Memory B cell (primary cell): Measurements from ENCODE around the gene FAM171A1.

ENCODE experiments used
- ATAC-seq: fragments of 150-1000 bp; cut with Tn5 transposase; 2 replicates; pipeline ENCODE4 v1.10.0; 2021; ENCODE audit warnings: low read depth, mild to moderate bottlenecking, moderate library complexity
- DNase-seq, 2 donors: peaks; one replicate each; pipeline ENCODE4 v3.0.0; 2022; ENCODE audit warnings: low spot score in 2 of 2
- H3K27ac Mint-ChIP-seq: one replicate; pipeline ENCODE4 v1.8.0; 2022; ENCODE audit warnings: mild to moderate bottlenecking, moderate library complexity, mixed read lengths
- H3K27me3 Mint-ChIP-seq: one replicate; pipeline ENCODE4 v1.8.0; 2022; ENCODE audit warnings: mixed read lengths
- H3K36me3 Mint-ChIP-seq: one replicate; pipeline ENCODE4 v1.8.0; 2022; ENCODE audit warnings: mild to moderate bottlenecking, mixed read lengths
- H3K4me1 Mint-ChIP-seq: one replicate; pipeline ENCODE4 v1.8.0; 2022; ENCODE audit warnings: mixed read lengths
- H3K4me3 Mint-ChIP-seq: one replicate; pipeline ENCODE4 v1.8.0; 2022; ENCODE audit warnings: mild to moderate bottlenecking, moderate library complexity, mixed read lengths
- H3K9me3 Mint-ChIP-seq: one replicate; pipeline ENCODE4 v1.8.0; 2022; ENCODE audit warnings: mixed read lengths

The FAM171A1 gene

DNA sequence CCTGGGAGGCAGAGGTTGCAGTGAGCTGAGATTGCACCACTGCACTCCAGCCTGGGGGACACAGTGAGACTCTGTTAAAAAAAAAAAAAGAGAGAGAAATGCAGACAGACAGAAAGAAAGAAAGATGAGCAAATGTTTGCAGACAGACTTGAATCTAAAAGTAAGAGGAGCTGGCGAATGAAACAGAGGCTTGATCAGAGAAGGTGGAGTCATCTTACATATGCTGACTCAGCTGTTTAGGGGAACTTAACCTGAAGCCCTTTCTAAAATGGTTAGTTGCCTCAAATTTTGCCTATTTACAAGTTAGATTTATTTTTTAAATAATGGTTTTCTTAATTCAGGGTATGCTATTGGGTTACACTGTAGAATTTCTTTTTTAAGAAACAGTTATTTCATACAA is 5.4 kb downstream of the FAM171A1 start:
- Mint-ChIP-seq H3K36me3 (peaks cover 2% of the 10 kb centered on the region), H3K4me1 (no peaks in the 10 kb centered on the region), H3K27ac (no peak overlapping the region), H3K4me3 (no peak overlapping the region), H3K9me3 (peaks cover 4% of the 10 kb centered on the region), H3K27me3 (peaks cover 22% of the 10 kb centered on the region)
- ATAC-seq (no peak), DNase-seq (no peak)

DNA sequence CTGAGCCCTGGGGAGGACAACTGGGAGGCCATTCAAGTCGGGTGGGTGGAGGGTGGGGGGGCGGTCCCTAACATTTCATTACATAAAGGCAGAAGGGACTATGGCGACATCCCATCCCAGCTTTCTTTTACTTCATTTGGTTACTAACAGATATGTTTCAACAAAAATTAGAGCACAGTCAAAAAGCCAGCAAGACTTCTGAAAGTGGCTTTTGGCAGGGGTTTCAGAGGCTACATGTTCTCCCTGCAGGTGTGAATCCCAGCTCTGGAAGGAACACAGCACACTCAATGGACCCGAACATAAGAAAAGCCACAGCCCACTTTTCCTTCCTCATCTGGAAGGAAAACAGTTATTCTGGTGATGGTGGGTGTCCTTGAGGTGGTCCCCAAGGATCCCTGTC is 7.1 kb downstream of the FAM171A1 start:
- Mint-ChIP-seq H3K4me3 (no peak overlapping the region), H3K27ac (no peak overlapping the region), H3K9me3 (peaks cover 4% of the 10 kb centered on the region), H3K27me3 (peaks cover 19% of the 10 kb centered on the region), H3K4me1 (no peaks in the 10 kb centered on the region), H3K36me3 (peaks cover 2% of the 10 kb centered on the region)
- no peak for DNase-seq
- no peak for ATAC-seq

DNA sequence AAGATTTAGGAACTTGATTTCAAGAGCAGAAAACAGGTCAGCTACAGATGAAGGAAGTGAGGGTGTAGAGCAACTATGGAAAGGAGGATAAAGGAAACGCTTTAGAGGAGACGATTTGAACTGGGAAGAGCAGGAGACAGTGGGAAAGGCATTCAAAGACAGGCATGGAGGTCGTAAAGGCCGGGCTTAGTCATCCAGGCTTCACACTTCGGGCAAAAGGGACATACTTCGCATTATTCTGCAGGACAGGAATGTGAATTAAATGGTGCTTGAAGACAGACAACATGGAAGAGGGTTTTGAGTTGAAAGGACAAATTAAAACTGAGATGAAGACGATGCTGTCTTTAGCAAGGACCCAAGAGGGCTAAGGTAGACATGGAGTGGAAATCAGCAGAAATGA is 8.1 kb downstream of the FAM171A1 start:
- peaks cover 14% of the 10 kb centered on the region for H3K27me3 Mint-ChIP-seq
- no peak overlapping the region for H3K27ac Mint-ChIP-seq
- ATAC-seq (no peak), DNase-seq (no peak)
- H3K9me3 Mint-ChIP-seq: peaks cover 4% of the 10 kb centered on the region
- H3K36me3 Mint-ChIP-seq: peaks cover 2% of the 10 kb centered on the region
- no peaks in the 10 kb centered on the region for H3K4me1 Mint-ChIP-seq
- H3K4me3 Mint-ChIP-seq: no peak overlapping the region

DNA sequence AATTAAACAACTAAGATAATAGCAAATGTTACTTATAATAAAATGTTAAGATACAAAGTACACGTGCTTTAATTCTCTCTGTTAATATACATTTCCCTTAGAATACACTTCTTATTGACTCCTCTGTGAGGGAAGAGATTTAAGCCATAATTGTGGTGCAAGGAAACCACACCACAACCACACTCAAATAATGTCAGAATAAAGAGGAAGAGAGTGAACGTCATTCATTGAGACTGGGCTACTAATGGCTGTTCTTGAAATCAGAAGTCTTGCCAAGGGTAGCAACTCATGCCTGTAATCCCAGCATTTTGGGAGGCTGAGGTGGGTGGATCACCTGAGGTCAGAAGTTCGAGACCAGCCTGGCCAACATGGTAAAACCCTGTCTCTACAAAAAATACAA is 10.0 kb downstream of the FAM171A1 start:
- H3K4me3 Mint-ChIP-seq: no peak overlapping the region
- no peak for ATAC-seq
- no peak for DNase-seq
- H3K4me1 Mint-ChIP-seq: no peaks in the 10 kb centered on the region
- H3K27ac Mint-ChIP-seq: no peak overlapping the region
- H3K36me3 Mint-ChIP-seq: peaks cover 2% of the 10 kb centered on the region
- peaks cover 14% of the 10 kb centered on the region for H3K27me3 Mint-ChIP-seq
- peaks cover 4% of the 10 kb centered on the region for H3K9me3 Mint-ChIP-seq

DNA sequence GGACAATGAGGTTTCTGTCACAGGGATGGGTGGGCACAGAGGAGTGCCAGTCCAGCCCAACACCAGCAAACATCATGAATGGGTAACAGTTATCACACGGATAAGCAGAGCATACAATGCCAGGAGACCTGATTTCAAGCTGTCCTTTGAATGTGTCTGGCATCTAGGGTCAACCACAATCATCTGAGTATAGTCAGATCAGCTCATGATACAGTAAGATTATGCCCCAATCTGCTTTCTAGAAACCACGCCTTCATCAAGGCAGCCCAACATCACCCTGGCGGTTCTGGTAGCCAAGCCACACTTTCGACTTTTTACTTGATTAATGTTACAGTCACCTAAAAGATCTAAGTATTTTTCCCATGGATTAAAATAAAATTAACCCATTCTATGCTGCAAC is 10.5 kb downstream of the FAM171A1 start:
- Mint-ChIP-seq H3K27ac (no peak overlapping the region), H3K36me3 (peaks cover 2% of the 10 kb centered on the region), H3K27me3 (peaks cover 16% of the 10 kb centered on the region), H3K9me3 (peaks cover 4% of the 10 kb centered on the region), H3K4me1 (no peaks in the 10 kb centered on the region), H3K4me3 (no peak overlapping the region)
- ATAC-seq (no peak), DNase-seq (no peak)

DNA sequence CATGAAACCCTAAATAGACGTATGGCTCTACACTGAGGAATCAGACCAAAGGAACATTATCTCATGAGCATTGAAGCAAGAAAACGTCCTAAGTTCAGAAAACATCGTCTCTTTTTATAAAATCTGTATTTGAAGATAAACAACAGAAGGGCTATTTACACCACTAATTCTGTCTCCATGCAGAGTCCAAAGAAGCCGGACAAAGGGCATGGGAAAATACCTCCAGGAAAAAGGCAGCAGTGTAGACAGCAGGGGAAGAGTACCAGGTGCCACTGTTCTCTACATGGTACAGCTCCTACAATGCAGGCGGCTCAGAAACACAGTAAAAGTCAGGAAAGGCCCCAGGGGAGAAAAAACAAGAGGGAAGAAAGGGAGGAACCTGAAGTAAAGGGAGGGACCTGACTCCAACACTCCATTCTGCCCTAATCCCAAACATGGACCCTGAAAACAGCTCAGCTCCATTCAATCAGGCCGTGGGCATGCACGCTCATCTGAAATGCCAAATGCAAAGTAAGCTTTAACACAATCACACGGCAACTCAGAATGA is 17.5 kb downstream of the FAM171A1 start:
- H3K9me3 Mint-ChIP-seq: no peaks in the 10 kb centered on the region
- no peak for ATAC-seq

DNA sequence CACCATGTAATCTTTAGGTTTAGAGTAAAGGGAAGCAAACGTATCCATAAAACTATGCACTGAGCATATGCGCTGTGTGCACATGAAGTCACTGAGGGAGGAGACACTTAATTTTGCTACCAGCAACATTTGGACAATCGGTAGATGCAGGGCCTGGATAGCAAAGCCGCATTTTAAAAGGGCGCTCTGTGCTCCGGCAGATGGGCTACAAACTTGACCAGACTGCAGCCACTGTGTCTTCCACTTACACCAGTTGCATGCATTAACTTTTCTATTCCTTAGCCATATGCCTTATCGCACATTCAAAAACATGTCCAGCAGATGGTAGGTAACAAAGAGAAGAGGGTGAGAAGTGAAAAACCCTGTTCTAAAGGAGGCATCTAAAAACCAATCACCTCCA is 18.3 kb downstream of the FAM171A1 start:
- H3K27ac Mint-ChIP-seq: no peak overlapping the region
- no peaks in the 10 kb centered on the region for H3K36me3 Mint-ChIP-seq
- H3K9me3 Mint-ChIP-seq: no peaks in the 10 kb centered on the region
- no peaks in the 10 kb centered on the region for H3K4me1 Mint-ChIP-seq
- H3K4me3 Mint-ChIP-seq: no peak overlapping the region
- ATAC-seq (no peak), DNase-seq (no peak)
- H3K27me3 Mint-ChIP-seq: peaks cover 4% of the 10 kb centered on the region

More for the DNA sequence above, 17.5 kb downstream of the FAM171A1 start:
- H3K27me3 Mint-ChIP-seq: peaks cover 4% of the 10 kb centered on the region
- H3K36me3 Mint-ChIP-seq: no peaks in the 10 kb centered on the region
- no peaks in the 10 kb centered on the region for H3K4me1 Mint-ChIP-seq
- no peak overlapping the region for H3K27ac Mint-ChIP-seq
- DNase-seq: no peak
- no peak overlapping the region for H3K4me3 Mint-ChIP-seq

DNA sequence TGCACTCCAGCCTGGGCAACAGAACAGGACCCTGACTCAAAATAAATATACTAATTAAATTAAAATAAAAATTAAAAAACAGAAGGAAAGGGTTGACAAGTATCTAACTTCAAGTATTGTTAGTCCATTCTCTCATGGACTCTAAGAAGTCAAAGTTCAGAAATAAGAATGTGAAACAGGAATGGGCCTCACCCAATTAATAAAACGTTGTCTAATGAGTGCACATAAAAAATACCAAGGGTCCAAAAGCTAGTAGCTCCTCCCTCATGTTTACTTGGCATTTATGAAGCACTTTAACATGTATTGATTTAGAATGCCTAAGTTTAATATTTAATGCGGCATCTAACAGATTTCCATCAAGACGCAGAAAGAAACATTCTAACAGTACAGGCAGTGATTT is 18.9 kb downstream of the FAM171A1 start:
- Mint-ChIP-seq H3K4me3 (no peak overlapping the region), H3K4me1 (no peaks in the 10 kb centered on the region), H3K27ac (no peak overlapping the region), H3K27me3 (peaks cover 4% of the 10 kb centered on the region), H3K36me3 (no peaks in the 10 kb centered on the region), H3K9me3 (no peaks in the 10 kb centered on the region)
- no peak for DNase-seq
- ATAC-seq: no peak

DNA sequence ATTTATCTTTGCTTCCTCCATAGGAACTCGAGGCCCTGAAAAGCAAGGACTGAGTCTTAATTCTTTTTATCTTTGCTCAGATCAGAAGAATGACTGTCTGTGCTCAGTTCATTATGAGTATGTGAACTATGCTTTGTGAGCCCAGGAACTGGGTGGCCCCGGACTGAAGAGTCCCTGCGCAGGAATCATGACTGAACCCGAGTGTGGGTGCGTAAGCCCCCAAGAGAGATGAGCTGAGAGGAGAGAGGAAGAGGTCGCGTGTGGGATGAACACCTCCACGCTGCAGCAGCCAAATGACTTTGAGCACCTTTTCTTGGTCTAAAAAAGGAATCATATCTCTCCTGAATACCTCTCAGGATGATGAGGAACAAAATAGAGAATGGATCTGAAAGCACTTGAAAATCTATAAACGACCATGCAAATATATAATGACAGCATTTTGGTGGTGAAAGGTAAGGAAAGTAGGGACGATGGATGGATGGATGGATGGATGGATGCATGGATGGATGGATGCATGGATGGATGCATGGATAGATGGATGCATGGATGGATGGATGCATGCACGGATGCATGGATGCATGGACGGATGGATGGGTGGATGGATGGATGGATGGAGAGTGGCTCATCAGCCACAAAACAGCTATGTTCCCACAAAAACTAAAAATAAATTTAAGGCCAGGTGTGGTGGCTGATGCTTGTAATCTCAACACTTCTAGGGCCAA is 19.8 kb downstream of the FAM171A1 start:
- DNase-seq: no peak
- no peaks in the 10 kb centered on the region for H3K4me1 Mint-ChIP-seq
- H3K27ac Mint-ChIP-seq: no peak overlapping the region
- H3K4me3 Mint-ChIP-seq: no peak overlapping the region
- ATAC-seq: no peak
- peaks cover 4% of the 10 kb centered on the region for H3K27me3 Mint-ChIP-seq
- no peaks in the 10 kb centered on the region for H3K36me3 Mint-ChIP-seq
- H3K9me3 Mint-ChIP-seq: no peaks in the 10 kb centered on the region

DNA sequence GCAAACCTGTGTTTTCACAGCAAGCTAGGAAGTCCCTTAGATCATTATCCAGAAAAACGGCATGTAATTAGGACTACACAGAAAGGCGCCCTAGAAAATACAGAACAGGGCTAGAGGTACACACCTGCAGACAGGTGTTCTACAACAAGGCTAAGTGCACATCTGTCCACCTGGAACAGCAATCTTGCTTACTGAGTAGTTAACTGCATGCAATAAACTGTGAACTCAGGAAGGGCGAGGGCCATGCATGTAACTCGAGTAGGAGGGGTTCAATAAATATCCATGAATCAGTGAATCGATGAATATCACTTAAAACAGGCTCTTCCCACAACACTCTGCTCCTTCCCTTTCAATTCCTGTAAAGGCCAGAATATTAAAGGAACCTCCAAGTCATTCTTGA is 22.0 kb downstream of the FAM171A1 start:
- DNase-seq (no peak), ATAC-seq (no peak)
- Mint-ChIP-seq H3K27ac (no peak overlapping the region), H3K27me3 (peaks cover 6% of the 10 kb centered on the region), H3K4me1 (no peaks in the 10 kb centered on the region), H3K4me3 (no peak overlapping the region), H3K36me3 (no peaks in the 10 kb centered on the region), H3K9me3 (no peaks in the 10 kb centered on the region)

DNA sequence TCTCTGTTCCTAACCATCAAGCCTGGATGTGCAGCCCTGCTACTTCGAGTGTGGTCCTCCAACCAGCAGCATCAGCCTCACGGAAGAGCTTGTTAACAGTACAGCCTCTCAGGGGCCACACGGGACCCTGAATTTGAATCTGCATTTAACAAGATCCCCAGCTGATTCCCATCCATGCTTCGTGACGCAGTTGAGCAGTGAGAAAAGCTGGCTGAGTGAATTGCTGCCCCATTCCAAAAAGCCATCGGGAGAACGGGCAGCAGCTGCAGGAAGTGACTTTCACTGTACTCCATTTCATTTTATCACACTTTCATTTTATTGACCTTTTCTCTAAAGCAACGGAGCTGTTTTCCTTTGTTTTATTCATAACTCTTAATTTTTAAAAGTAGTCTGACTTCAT is 22.5 kb downstream of the FAM171A1 start:
- Mint-ChIP-seq H3K27ac (no peak overlapping the region), H3K4me3 (no peak overlapping the region), H3K36me3 (no peaks in the 10 kb centered on the region), H3K27me3 (peaks cover 6% of the 10 kb centered on the region), H3K4me1 (no peaks in the 10 kb centered on the region), H3K9me3 (no peaks in the 10 kb centered on the region)
- ATAC-seq: no peak
- no peak for DNase-seq

DNA sequence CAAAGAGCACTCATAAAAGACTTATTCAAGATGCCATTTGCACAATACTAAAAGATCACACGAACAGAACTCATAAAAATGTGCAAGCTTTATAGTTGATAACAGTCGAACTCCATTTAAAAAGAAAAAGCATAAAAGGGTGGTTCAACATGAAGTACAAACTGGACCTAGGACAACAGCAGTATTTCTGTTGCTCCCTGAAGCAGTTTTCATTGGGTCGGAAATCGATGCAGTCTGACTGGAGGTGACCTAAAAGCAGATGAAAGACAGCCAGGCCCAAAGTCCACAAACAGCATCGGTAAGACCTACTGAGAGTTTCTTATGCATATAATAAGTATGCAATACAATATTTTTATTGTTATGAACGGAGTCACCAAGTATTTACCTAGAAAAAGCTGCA is 23.9 kb downstream of the FAM171A1 start:
- Mint-ChIP-seq H3K4me3 (no peak overlapping the region), H3K27ac (no peak overlapping the region), H3K27me3 (peaks cover 10% of the 10 kb centered on the region), H3K4me1 (no peaks in the 10 kb centered on the region), H3K36me3 (no peaks in the 10 kb centered on the region), H3K9me3 (no peaks in the 10 kb centered on the region)
- no peak for DNase-seq
- ATAC-seq: no peak

DNA sequence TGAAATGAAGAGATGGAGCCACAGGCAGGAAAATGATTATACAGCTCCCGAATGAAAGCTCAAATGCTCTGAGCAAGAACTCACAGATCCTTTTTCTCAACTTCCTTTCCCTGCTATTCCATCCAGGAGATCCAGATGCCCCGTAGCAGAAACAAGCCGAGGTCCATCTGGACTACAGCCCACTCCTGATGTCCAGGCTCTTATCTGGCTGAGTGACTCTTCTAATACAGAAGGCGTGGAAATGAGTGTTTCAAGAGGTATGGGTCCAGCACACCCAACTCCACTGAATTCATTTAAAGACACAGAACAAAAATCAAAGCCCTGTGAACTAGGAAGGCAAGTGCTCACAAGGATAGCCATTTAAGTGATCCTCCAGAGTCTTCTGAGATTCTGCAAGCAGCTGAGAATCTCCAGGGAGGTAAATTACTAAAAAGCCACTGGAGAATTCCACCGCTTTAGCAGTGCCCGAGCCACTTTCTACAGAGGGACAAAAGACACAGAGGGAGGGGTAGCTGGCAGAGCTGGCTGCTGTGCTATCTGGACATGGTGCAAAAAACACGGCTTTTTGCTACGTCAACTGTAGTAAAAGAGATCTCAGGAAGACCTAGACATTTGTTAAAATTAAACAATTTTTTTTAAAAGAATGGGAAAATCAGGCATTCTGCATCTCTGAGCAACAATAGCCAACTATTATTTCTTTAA is 24.5 kb downstream of the FAM171A1 start:
- no peak overlapping the region for H3K27ac Mint-ChIP-seq
- no peaks in the 10 kb centered on the region for H3K9me3 Mint-ChIP-seq
- no peak overlapping the region for H3K4me3 Mint-ChIP-seq
- no peaks in the 10 kb centered on the region for H3K4me1 Mint-ChIP-seq
- ATAC-seq: no peak
- no peaks in the 10 kb centered on the region for H3K36me3 Mint-ChIP-seq
- peaks cover 10% of the 10 kb centered on the region for H3K27me3 Mint-ChIP-seq
- DNase-seq: no peak

DNA sequence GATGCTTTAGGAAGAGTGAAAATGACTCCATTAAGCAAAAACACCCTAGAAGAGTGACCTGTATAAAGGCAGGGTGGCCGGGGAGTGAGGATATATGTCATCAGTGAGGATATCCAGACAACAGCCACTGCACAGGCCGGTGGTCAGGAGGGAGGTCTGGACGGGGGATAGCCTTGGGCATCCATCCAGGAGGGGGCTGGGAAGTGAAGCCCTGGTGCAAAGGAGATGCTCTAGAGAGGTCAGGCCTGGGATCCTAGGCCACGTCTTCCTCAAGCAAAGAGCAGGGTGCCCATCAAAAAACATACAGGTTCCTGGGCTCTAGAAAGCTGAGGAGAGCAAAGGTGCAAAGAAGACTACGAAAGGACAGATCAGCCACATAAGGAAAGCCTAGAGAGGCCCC is 25.6 kb downstream of the FAM171A1 start:
- no peak for ATAC-seq
- no peaks in the 10 kb centered on the region for H3K36me3 Mint-ChIP-seq
- peaks cover 8% of the 10 kb centered on the region for H3K27me3 Mint-ChIP-seq
- no peaks in the 10 kb centered on the region for H3K4me1 Mint-ChIP-seq
- no peak overlapping the region for H3K27ac Mint-ChIP-seq
- H3K4me3 Mint-ChIP-seq: no peak overlapping the region
- no peaks in the 10 kb centered on the region for H3K9me3 Mint-ChIP-seq
- no peak for DNase-seq

DNA sequence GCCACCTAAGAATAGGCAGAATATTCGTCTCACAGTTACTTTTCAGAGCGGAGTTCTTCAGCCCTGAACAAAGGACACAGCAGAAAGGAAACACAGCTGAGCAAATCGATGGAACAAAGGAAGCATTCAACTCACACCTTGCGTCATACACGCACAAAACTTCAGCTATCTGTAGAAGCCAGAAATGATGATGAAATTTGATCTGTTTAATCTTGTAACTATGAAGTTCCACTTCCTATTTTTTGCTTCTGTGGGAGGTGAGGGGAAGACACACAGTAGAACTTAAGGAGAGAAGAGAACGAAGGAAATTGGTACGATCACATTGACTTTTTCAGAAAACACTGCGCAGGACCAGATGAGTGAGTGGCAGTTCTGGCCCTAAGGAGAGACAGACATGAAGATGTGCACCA is 26.2 kb downstream of the FAM171A1 start:
- H3K4me3 Mint-ChIP-seq: no peak overlapping the region
- DNase-seq (no peak), ATAC-seq (no peak)
- H3K27ac Mint-ChIP-seq: no peak overlapping the region
- no peaks in the 10 kb centered on the region for H3K9me3 Mint-ChIP-seq
- H3K27me3 Mint-ChIP-seq: peaks cover 8% of the 10 kb centered on the region
- H3K36me3 Mint-ChIP-seq: no peaks in the 10 kb centered on the region
- H3K4me1 Mint-ChIP-seq: no peaks in the 10 kb centered on the region
